Activated naive CD8-positive, alpha-beta T cell treated with anti-CD3 and anti-CD28 coated beads for 36 hours (primary cell): ENCODE data around the gene METAP2. TPM values are rescaled to one million over a fixed set of nuclear protein-coding genes. Genes with fewer than 3 reads are reported as not detected.

Experiments used
- DNase-seq: peaks from one replicate; pipeline ENCODE4 v3.0.0; 2021
- H3K27ac Mint-ChIP-seq: one replicate; pipeline ENCODE4 v1.8.0; 2022; ENCODE audit warnings: mild to moderate bottlenecking, moderate library complexity, mixed read lengths
- H3K27me3 Mint-ChIP-seq: one replicate; pipeline ENCODE4 v1.8.0; 2022; ENCODE audit warnings: mild to moderate bottlenecking, mixed read lengths
- H3K36me3 Mint-ChIP-seq: one replicate; pipeline ENCODE4 v1.8.0; 2021; ENCODE audit warnings: mild to moderate bottlenecking, mixed read lengths
- H3K4me1 Mint-ChIP-seq: one replicate; pipeline ENCODE4 v1.8.0; 2021; ENCODE audit warnings: mixed read lengths
- H3K4me3 Mint-ChIP-seq: one replicate; pipeline ENCODE4 v1.8.0; 2022; ENCODE audit warnings: mild to moderate bottlenecking, moderate library complexity, mixed read lengths
- H3K9me3 Mint-ChIP-seq: one replicate; pipeline ENCODE4 v1.8.0; 2022; ENCODE audit warnings: mixed read lengths
- total RNA-seq, 2 experiments: library from RNA; stranded (reverse); gene quantifications; one replicate each; pipeline ENCODE4 v1.2.3, GENCODE V29; 2021

The METAP2 gene
- total RNA-seq, 2 experiments from 2014 or later = 149 to 168 TPM

DNA sequence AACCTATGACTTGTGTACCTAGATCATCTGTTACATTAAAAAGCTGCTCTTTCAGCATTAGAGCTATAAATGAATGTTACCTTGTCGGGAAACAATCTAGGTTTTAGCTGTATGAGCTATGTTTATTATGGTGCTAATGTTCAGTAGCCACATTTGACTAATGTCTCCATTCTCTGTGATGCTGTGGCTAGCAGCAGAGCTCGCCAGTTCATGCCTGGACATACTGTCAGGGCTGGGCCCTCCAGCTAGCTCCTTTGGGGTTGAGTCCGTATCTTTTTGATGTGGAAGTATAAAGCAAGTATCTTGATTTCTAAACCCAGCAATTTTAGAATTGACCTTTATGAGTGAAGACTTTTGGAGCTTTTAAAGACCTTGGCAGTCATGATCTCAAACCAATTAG lies 41.2 kb downstream of the METAP2 start:
- Mint-ChIP-seq H3K4me3 (no peak overlapping the region), H3K36me3 (peaks cover 23% of the 10 kb centered on the region), H3K9me3 (no peaks in the 10 kb centered on the region), H3K27ac (peak overlapping the region; percentile 39), H3K27me3 (no peaks in the 10 kb centered on the region), H3K4me1 (peaks cover 5% of the 10 kb centered on the region)
- DNase-seq = no peak

DNA sequence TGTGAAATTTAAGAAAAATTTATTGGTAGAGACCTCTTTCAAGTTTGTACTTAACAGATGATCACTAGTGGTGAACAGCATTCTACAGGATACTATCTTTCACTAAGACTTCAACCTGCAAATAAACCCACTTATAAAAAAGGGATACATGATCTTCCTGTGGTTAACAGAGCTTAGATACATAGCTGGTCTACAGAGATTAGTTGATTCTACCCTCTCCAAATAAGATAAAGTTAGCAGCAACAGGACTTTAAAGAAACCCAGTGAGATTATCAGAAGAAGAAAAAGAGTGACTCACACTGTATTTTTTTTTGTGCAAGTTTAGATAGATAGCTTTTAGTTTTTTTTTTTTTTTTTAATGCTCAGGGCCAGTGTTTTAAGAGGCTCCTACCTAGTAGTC lies 42.8 kb downstream of the METAP2 start:
- Mint-ChIP-seq H3K27ac (peak overlapping the region; percentile 30), H3K9me3 (no peaks in the 10 kb centered on the region), H3K36me3 (peaks cover 22% of the 10 kb centered on the region), H3K4me3 (no peak overlapping the region), H3K27me3 (no peaks in the 10 kb centered on the region), H3K4me1 (peaks cover 7% of the 10 kb centered on the region)
- no peak for DNase-seq

DNA sequence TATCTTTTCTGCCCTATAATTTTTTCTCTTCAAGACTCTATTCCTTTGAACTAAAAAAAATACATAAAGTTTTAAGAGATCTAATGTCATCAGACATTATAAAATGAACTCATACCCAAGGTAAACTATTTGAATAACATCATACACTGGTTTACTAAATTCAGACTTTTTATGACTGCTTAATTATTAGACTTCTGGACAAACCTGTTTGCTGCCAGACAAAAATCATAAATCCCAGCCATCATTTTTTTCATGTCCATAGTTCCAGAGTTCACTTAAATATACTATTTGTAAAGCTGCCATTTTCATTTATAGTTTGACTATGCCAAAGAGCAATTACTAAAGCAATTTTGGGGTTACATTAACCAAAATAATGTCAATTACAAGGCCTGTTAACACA lies 43.3 kb downstream of the METAP2 start:
- Mint-ChIP-seq H3K4me3 (no peak overlapping the region), H3K27me3 (no peaks in the 10 kb centered on the region), H3K4me1 (peaks cover 8% of the 10 kb centered on the region), H3K27ac (no peak overlapping the region), H3K9me3 (no peaks in the 10 kb centered on the region), H3K36me3 (peaks cover 21% of the 10 kb centered on the region)
- DNase-seq = no peak

DNA sequence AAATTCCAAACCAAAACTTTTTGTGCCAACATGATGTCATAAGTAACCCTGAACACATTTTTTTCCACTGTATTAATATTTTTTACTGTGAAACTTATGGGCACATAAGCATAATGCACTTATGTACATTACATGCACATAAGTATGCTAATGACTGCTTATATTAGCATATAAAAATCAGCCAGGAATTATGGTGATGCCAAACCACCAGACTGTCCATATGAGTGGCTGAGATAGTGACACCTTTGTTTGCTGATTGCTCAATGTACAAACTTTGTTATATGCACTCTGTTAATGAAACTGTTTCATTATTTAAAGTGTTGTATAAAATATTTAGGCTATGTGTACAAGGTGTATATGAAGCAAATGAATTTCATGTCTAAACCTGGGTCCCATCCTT lies 45.0 kb downstream of the METAP2 start:
- Mint-ChIP-seq H3K4me1 (peaks cover 8% of the 10 kb centered on the region), H3K27me3 (no peaks in the 10 kb centered on the region), H3K27ac (no peak overlapping the region), H3K36me3 (peaks cover 15% of the 10 kb centered on the region), H3K4me3 (no peak overlapping the region), H3K9me3 (no peaks in the 10 kb centered on the region)
- no peak for DNase-seq

DNA sequence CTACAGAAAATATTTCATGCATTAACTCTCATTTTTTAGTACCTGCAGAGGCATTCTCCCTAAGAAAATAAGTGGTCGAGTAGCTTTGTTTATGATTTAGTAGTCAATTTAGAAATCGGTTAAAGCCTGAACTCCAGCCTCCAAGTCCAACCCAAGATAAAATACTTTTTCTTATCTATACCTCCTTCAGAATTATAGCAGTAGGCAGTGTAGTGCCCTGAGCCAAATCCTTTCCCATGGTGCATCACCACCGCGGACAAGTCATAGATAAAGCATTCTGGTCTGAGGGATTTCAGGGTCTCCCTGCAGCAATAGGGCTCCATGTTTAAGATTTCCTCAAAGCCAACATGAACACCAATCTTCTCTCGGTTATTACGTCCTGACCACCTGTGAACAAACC lies 46.9 kb downstream of the METAP2 start:
- H3K27me3 Mint-ChIP-seq = no peaks in the 10 kb centered on the region
- H3K27ac Mint-ChIP-seq = peak overlapping the region; percentile 19
- H3K4me3 Mint-ChIP-seq = no peak overlapping the region
- DNase-seq = no peak
- peaks cover 13% of the 10 kb centered on the region for H3K36me3 Mint-ChIP-seq
- no peaks in the 10 kb centered on the region for H3K9me3 Mint-ChIP-seq
- H3K4me1 Mint-ChIP-seq = peaks cover 8% of the 10 kb centered on the region

DNA sequence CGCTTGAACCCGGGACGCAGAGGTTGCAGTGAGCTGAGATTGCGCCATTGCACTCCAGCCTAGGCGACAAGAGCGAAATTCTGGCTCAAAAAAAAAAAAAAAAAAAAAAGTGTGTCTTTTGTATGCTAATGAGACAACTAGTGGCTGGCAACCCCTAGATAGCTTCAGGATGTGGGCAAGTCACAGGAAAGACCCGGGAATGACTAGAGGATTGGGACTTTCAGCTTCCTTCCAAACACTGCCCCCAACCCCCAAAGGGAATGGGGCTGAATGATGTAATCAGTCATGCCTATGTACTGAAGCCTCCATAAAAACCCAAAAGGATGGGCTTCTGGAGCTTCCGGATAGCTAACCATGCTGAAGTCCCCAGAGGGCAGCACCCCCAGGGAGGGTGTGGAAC lies 48.7 kb downstream of the METAP2 start:
- no peak for DNase-seq
- Mint-ChIP-seq H3K4me3 (no peak overlapping the region), H3K9me3 (no peaks in the 10 kb centered on the region), H3K27me3 (no peaks in the 10 kb centered on the region), H3K27ac (no peak overlapping the region), H3K4me1 (peaks cover 6% of the 10 kb centered on the region), H3K36me3 (peaks cover 13% of the 10 kb centered on the region)

DNA sequence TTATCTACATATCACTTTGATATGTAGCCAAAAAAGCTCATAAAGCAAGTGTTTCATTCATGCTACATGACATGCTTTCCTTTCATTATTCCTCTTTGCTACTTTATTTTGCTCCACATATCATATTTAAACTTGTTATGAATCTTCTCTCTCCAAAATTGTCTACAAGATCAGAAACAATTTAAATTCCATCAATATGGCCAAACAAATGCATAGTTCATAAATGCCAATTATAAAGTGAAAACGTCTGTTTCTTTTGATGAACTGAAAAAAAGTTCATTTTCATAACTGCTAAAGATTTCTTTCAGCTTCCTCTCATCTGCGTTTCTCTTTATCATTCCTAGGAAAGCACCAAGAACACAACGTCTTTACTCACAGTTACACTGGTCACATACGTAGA lies 54.5 kb downstream of the METAP2 start:
- Mint-ChIP-seq H3K9me3 (no peaks in the 10 kb centered on the region), H3K36me3 (peaks cover 4% of the 10 kb centered on the region), H3K27me3 (no peaks in the 10 kb centered on the region), H3K4me3 (no peak overlapping the region), H3K27ac (no peak overlapping the region), H3K4me1 (peaks cover 28% of the 10 kb centered on the region)
- no peak for DNase-seq

DNA sequence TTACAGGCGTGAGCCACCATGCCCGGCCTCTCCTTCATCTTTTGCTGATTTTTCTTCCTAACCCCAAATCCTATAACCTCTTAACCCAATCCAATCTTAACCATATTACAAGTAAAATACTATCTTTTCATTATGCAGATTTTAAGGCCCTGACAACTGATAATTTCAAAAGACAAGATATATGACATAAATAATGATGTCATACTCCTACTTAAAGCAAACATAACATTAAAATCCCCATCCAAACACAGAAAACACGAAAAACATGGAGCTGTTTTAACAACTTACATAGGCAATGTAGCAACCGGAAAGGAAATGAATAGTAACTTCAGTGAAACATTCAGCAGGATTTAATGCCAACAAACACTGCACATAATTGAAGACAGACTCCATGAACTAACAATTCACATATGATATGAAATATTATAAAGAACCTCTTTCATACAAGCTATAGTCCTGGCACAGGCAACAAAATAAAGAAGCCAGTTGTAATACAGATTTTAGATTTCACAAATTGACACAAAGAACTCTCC lies 55.8 kb downstream of the METAP2 start:
- H3K27me3 Mint-ChIP-seq = no peaks in the 10 kb centered on the region
- no peak for DNase-seq
- peaks cover 4% of the 10 kb centered on the region for H3K36me3 Mint-ChIP-seq
- H3K27ac Mint-ChIP-seq = no peak overlapping the region
- H3K4me1 Mint-ChIP-seq = peaks cover 32% of the 10 kb centered on the region
- H3K9me3 Mint-ChIP-seq = no peaks in the 10 kb centered on the region
- no peak overlapping the region for H3K4me3 Mint-ChIP-seq

DNA sequence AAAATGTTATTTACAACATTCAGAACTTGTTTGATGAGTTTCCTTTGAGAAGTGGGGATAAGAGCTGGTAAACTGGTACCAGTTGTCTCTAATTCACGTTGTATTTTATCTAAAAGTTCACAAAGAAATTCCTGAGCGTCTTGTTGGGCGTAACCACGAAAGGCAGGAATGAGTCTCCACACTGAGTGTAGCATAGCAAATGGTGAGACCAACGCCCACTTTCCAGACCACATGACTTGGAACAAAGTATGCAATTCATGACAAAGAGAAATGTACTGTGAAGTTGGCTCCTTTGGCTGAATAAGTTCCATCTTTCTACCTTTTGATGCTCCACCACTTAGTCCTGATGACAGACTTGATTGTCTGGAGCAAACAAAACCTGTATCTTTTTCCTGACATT lies 58.9 kb downstream of the METAP2 start:
- no peaks in the 10 kb centered on the region for H3K27me3 Mint-ChIP-seq

DNA sequence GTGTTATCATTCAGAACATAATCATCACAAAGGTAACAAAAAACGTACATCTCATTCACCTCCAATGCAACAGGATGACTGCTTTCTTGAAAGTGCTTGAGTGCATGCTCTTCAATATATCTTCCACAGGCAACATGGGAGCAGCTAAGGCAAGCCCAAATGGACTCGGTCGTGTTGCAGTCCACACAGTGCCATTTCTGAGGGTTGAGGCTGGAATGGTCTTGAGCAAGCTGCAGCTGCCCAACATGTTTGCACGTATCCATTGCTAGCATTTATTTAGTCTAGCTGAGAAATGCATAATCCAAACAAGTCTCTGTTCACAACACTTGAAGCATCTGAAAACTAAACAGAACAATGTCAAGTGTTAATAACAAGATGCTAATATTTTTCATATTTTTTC lies 60.0 kb downstream of the METAP2 start:
- H3K27ac Mint-ChIP-seq = no peak overlapping the region
- H3K9me3 Mint-ChIP-seq = no peaks in the 10 kb centered on the region
- peaks cover 24% of the 10 kb centered on the region for H3K4me1 Mint-ChIP-seq
- no peak for DNase-seq
- H3K27me3 Mint-ChIP-seq = no peaks in the 10 kb centered on the region
- H3K36me3 Mint-ChIP-seq = peaks cover 4% of the 10 kb centered on the region
- no peak overlapping the region for H3K4me3 Mint-ChIP-seq

More for the DNA sequence above, 58.9 kb downstream of the METAP2 start:
- peaks cover 31% of the 10 kb centered on the region for H3K4me1 Mint-ChIP-seq
- H3K4me3 Mint-ChIP-seq = no peak overlapping the region
- H3K27ac Mint-ChIP-seq = no peak overlapping the region
- no peak for DNase-seq
- peaks cover 4% of the 10 kb centered on the region for H3K36me3 Mint-ChIP-seq
- no peaks in the 10 kb centered on the region for H3K9me3 Mint-ChIP-seq

DNA sequence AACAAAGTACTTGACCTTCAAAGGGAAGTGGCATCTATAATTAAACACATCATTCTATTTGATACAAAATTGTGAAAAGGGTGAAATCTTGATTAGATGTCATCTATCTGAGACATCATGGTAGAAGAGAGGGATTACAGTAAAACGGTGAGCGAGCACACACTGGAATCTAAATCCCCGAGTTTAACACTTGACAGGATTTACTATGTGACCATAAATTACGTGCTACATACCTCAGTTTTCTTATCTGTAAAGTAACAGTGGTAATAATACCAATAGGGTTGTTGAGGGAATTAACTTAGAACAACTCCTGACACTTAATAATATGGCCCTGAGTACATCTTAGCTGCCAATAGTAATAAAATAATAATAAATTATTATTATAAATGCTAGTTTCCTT lies 64.1 kb downstream of the METAP2 start:
- Mint-ChIP-seq H3K36me3 (no peaks in the 10 kb centered on the region), H3K27me3 (no peaks in the 10 kb centered on the region), H3K9me3 (no peaks in the 10 kb centered on the region), H3K4me1 (peaks cover 14% of the 10 kb centered on the region), H3K27ac (no peak overlapping the region), H3K4me3 (no peak overlapping the region)
- no peak for DNase-seq

DNA sequence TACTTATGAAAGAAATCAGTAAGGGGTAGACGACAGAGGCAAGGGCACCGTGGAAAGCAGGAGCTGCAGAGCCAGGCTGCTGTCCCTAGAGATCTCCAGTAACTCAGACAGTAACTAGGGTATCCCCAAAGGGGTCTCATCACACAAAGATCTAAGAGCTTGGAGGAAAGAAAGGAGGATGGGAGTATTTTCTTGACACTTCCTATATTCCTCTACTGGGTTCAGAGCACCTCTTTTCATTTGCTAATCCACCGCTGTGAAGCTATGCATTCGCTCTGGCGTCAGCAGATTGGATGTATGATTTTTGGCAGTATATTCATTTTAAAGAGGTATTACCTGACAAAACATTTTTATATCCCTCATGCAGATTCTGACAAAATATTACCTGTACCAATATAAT lies 64.7 kb downstream of the METAP2 start:
- no peak for DNase-seq
- H3K27ac Mint-ChIP-seq = no peak overlapping the region
- H3K4me1 Mint-ChIP-seq = peaks cover 9% of the 10 kb centered on the region
- no peak overlapping the region for H3K4me3 Mint-ChIP-seq
- H3K27me3 Mint-ChIP-seq = no peaks in the 10 kb centered on the region
- no peaks in the 10 kb centered on the region for H3K9me3 Mint-ChIP-seq
- H3K36me3 Mint-ChIP-seq = no peaks in the 10 kb centered on the region

DNA sequence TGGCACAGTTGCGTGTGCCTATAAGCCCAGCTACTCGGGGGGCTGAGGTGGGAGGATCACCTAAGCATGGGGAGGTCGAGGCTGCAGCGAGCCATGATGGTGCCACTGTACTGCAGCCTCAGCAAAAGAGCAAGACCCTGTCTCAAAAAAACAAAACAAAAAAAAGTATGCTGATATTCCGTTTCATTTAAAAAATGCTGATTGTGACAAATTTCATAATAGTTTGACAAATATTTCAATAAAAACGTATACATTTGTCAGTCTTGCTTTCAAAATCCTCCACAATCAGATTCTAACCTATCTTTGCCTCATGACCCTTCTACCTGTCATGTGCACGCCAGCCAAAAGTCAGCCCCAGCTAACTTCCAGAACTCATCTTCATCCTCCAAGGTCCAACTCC lies 67.5 kb downstream of the METAP2 start:
- H3K4me1 Mint-ChIP-seq = peaks cover 20% of the 10 kb centered on the region
- H3K27ac Mint-ChIP-seq = no peak overlapping the region
- no peak for DNase-seq
- no peak overlapping the region for H3K4me3 Mint-ChIP-seq
- H3K9me3 Mint-ChIP-seq = no peaks in the 10 kb centered on the region
- peaks cover 4% of the 10 kb centered on the region for H3K36me3 Mint-ChIP-seq
- H3K27me3 Mint-ChIP-seq = no peaks in the 10 kb centered on the region

DNA sequence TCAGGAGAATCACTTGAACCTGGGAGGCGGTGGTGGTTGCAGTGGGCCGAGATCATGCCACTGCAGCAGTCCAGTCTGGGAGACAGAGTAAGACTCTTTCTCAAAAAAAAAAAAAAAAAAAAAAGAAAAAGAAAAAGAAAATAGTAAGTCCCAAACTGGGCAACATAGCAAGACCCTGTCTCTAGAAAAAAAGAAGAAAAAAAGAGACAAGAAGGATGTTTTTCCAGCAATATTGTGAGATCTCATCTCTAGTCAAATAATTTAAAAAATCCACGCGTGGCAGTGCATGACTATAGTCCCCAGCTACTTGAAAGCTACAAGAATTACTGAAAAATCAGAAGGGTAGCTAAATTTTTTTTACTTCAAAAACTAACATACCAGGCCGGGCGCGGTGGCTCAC lies 69.4 kb downstream of the METAP2 start:
- Mint-ChIP-seq H3K27me3 (no peaks in the 10 kb centered on the region), H3K27ac (no peak overlapping the region), H3K36me3 (peaks cover 4% of the 10 kb centered on the region), H3K9me3 (no peaks in the 10 kb centered on the region), H3K4me3 (no peak overlapping the region), H3K4me1 (peaks cover 29% of the 10 kb centered on the region)
- DNase-seq = no peak

DNA sequence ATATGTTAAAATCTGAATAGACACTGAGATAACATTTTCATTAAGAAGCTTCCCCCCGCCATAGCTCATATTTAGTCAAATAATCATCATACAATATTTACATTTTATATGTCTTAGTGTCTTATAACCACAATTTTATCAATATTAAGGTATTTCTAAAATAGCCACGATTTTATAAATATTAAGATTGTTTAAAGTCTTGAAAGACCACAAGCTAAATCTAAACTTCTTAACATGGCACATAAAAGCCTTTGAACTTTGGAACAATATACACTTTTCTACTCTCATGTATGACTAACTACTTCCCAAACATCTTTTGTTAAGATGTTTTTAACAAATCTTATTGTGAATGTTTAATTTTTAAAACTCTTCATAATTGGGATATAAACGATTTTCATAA lies 70.8 kb downstream of the METAP2 start:
- H3K4me1 Mint-ChIP-seq = peaks cover 34% of the 10 kb centered on the region
- no peak for DNase-seq
- no peaks in the 10 kb centered on the region for H3K27me3 Mint-ChIP-seq
- no peak overlapping the region for H3K4me3 Mint-ChIP-seq
- H3K36me3 Mint-ChIP-seq = peaks cover 12% of the 10 kb centered on the region
- peaks cover 6% of the 10 kb centered on the region for H3K9me3 Mint-ChIP-seq
- no peak overlapping the region for H3K27ac Mint-ChIP-seq

DNA sequence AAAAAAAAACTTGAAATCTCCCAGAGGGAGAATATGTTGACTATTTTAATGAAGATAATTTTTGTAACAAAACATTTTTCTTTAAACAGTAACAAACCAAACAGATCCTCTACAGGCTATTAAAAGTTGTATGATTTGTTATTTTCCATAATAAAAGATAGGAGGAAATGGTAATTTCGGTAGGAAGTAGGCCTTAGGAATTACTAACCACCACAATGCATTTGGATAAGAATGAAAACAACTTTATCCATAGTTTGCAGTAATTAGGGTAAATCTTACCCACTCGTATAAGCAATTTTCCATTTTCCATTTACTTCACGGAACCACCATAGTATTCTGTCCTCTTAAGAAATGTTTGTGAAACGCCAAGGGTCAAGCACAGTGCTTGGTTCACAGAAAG lies 71.4 kb downstream of the METAP2 start:
- Mint-ChIP-seq H3K4me3 (no peak overlapping the region), H3K27ac (no peak overlapping the region), H3K4me1 (peaks cover 29% of the 10 kb centered on the region), H3K27me3 (no peaks in the 10 kb centered on the region), H3K9me3 (peaks cover 6% of the 10 kb centered on the region), H3K36me3 (peaks cover 12% of the 10 kb centered on the region)
- DNase-seq = no peak
